ENCODE results near the gene SFMBT1.
A peak's percentile ranks its signal among the peaks of the same experiment; 100 is the strongest.

The SFMBT1 gene

DNA sequence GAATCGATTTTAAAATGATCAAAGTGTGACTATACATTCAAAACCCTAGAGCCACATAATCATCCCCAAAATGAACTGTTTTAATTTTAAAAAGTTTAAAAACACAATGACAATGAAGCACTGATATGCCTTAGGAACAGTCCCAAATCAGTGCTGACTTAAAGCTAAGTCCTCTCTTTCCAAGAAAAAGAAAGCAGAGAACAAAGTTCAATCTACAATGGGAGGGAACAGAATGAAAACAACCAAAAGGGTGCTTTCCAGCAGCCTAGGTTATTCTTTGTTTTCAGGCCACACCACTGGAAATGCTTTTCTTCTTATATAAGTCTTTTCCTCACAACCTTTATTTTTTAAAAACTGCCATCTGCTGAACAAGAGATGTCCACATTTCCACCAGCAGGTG lies 141.3 kb downstream of the SFMBT1 start:
- no peak for ATAC-seq
- H3K9me3 Mint-ChIP-seq: no peaks in the 10 kb centered on the region
- H3K27ac Mint-ChIP-seq: no peak overlapping the region
- H3K4me3 Mint-ChIP-seq: no peak overlapping the region
- H3K36me3 Mint-ChIP-seq: peaks cover 23% of the 10 kb centered on the region
- no peaks in the 10 kb centered on the region for H3K27me3 Mint-ChIP-seq
- no peaks in the 10 kb centered on the region for H3K4me1 Mint-ChIP-seq

DNA sequence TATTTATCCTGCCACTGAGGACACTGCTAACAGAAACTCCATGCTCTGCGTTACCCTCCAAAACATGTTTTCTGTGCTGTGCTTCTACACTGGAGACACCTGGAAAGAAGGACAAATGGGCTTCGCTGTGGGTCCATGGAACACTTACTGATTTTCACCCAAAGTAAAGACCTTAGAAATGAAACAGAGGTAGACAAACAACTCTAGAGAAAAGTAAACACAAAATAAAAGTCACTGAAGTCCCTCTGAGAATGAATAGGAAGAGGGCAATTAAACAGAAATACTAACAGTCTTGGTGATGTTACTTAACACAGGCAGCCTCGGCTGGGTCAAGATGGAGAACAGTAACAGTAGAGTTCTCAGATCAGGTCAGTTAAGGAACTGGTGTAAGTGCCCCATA lies 141.9 kb downstream of the SFMBT1 start:
- Mint-ChIP-seq H3K9me3 (no peaks in the 10 kb centered on the region), H3K36me3 (peaks cover 23% of the 10 kb centered on the region), H3K4me3 (no peak overlapping the region), H3K27ac (no peak overlapping the region), H3K4me1 (no peaks in the 10 kb centered on the region), H3K27me3 (no peaks in the 10 kb centered on the region)
- no peak for ATAC-seq

DNA sequence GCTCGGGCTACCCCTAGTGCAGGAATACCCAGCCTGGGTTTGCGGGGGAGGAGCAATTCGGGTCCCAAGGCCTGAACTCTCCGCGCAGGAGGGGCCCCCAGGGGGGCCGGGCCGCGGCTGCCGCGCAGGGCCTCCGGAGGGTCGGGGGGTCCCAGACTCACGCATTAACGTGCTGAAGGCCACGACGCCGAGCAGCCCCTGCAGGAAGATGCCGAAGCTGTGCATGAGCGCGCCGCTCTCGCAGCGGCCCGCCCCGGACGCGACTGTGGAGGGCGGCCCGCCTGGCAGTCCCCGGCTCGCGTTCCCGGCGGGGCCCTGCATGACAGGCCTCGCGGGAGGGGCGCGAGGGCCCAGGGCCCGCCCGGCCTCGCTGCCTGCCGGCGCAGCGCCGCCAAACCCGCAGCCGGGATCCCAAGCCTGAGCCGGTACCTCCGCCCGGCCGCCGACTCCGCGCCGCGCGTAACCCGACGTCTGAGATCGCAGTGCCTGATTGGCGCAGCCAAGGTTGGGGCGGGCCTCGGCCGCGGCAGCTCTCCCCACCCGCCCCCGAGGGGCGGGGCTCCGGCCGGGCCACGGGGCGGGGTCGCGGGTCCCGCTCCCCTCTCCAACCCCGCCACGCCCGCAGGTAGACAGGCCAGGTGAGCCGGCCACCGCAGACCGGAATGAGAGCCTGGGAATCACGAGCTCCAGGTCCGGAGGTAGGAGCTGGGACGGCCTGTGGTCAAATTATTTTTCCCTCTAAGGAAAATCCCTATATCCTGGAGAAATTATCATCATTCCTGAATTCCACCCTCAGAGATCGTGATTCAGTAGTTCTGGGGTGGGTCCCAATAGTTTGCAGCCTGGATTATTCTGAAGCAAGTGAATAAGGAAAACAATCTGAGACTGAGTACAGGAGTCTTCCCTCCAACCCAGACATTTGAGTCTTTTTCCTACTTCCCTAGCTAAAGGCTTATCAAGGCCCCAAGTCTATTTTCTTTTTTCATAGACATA lies 148.4 kb downstream of the SFMBT1 start, which contains the start of gene STIMATE:
STIMATE (minus strand) TSS at position 419 of the 993 bp plus-strand sequence; CDS start at position 321, 98 bp downstream.
- ATAC-seq: peak; percentile 98
- Mint-ChIP-seq H3K9me3 (no peaks in the 10 kb centered on the region), H3K4me3 (peak within 1 kb of the TSS; percentile 95), H3K36me3 (peaks cover 11% of the 10 kb centered on the region), H3K4me1 (peaks cover 46% of the 10 kb centered on the region), H3K27ac (peak within 1 kb of the TSS; percentile 81), H3K27me3 (no peaks in the 10 kb centered on the region)

DNA sequence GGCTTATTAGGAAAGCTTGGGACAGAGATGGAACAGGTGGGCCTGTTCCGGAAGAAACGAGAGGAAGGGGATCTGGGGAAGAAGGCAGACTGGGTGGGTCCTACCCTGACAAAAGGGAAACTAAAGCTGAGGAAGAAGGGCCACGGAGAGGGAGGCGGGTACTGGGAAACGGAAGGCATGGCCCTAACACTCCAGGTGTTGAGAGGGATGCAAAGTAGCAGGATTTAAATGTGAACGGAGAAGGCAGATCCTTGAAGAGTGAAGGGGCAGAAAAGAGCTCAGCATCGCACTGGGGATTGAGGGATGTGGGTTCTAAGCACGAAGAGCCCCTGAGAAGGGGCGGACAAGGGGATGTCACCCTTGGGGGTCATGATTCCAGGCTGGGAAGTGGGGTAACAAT lies 149.3 kb downstream of the SFMBT1 start:
- H3K27me3 Mint-ChIP-seq: no peaks in the 10 kb centered on the region
- peaks cover 54% of the 10 kb centered on the region for H3K4me1 Mint-ChIP-seq
- peak overlapping the region; percentile 81 for H3K27ac Mint-ChIP-seq

DNA sequence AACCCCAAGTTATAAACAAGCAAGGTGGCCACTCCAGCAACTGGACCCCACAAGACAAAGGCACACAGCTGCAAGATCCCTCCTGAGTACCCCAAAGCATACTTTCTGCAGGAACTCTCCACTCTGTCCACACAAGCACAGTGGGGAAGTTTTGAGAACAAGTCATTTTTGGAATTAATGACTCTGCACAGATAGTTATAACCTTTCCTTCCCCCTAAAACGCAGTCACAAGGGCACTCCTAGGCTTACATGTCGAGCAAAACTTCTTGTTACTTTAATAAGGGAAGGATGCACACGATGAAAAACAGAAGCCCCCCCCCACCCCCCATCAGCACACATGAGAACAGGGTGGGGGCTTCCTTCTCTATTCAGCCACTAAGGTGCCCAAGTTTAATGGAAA lies 149.7 kb downstream of the SFMBT1 start:
- Mint-ChIP-seq H3K9me3 (no peaks in the 10 kb centered on the region), H3K4me1 (peaks cover 59% of the 10 kb centered on the region), H3K4me3 (peak overlapping the region; percentile 95)

More for the DNA sequence above, 149.3 kb downstream of the SFMBT1 start:
- H3K36me3 Mint-ChIP-seq: peaks cover 11% of the 10 kb centered on the region
- H3K4me3 Mint-ChIP-seq: peak overlapping the region; percentile 95
- no peaks in the 10 kb centered on the region for H3K9me3 Mint-ChIP-seq
- ATAC-seq: no peak

DNA sequence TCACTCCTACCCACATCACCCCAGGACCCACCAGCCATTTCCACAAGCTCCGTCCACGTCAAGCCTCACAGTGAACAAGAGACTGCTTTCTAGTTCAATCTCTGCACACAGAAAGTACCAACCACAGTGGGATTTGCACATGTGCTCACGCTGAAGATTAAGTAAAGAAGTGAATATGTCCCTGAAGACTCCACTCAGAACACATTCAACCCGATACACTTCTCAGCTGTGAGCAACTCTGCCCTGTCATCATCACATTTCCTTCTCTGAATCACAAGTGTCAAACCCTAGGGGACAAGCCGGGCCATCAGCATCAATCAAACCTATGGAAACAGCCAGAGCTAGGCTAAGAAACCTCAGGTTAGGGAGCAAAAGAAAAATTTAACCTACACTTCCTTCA lies 150.5 kb downstream of the SFMBT1 start:
- no peak for ATAC-seq
- Mint-ChIP-seq H3K27ac (peak overlapping the region; percentile 81), H3K27me3 (no peaks in the 10 kb centered on the region), H3K9me3 (no peaks in the 10 kb centered on the region), H3K4me3 (peak overlapping the region; percentile 95), H3K36me3 (peaks cover 11% of the 10 kb centered on the region), H3K4me1 (peaks cover 66% of the 10 kb centered on the region)

More for the DNA sequence above, 149.7 kb downstream of the SFMBT1 start:
- Mint-ChIP-seq H3K36me3 (peaks cover 11% of the 10 kb centered on the region), H3K27ac (peak overlapping the region; percentile 81), H3K27me3 (no peaks in the 10 kb centered on the region)
- ATAC-seq: no peak

DNA sequence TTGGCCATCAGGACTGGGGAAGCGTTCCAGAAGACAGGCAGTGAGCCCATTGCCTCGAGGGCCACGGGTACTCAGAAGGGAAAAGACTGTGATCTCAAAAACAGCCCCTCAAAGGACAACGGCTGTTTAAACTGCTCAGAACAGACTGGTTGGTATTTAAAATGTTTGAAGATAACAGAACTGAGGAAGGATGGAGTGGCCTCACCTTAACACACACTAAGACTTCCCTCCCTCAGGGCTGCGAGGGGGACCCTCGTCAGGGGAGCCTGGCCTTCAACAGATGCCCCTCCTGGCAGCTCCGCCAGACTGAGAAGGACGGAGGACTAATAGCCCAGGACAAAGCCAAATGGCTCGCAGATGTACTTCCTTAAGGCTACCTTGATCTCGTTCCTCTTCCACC lies 151.1 kb downstream of the SFMBT1 start:
- Mint-ChIP-seq H3K27me3 (no peaks in the 10 kb centered on the region), H3K4me1 (peaks cover 72% of the 10 kb centered on the region), H3K36me3 (peaks cover 15% of the 10 kb centered on the region), H3K27ac (peak overlapping the region; percentile 81), H3K4me3 (no peak overlapping the region), H3K9me3 (no peaks in the 10 kb centered on the region)
- no peak for ATAC-seq

DNA sequence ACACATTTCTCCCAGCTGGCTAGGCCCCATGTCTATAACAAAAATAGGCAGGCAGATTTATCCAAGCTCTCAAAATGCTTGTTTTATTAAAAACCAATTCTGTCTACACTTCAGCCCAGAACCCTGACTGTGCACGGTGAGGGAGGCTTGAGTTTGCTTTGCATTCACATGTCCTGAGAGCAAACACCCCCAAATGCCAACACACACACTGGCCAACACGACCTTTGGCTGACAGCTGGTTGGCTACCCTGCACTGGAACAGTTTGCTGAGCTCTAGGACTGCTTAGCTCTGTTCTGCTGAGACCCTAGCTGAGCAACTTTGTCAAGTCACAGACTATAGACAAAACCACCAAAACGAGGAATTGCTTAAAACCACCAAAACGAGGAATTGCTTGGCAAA lies 152.2 kb downstream of the SFMBT1 start:
- peak overlapping the region; percentile 81 for H3K27ac Mint-ChIP-seq
- ATAC-seq: no peak
- H3K9me3 Mint-ChIP-seq: no peaks in the 10 kb centered on the region
- H3K36me3 Mint-ChIP-seq: peaks cover 17% of the 10 kb centered on the region
- no peak overlapping the region for H3K4me3 Mint-ChIP-seq
- H3K4me1 Mint-ChIP-seq: peaks cover 73% of the 10 kb centered on the region
- H3K27me3 Mint-ChIP-seq: no peaks in the 10 kb centered on the region

DNA sequence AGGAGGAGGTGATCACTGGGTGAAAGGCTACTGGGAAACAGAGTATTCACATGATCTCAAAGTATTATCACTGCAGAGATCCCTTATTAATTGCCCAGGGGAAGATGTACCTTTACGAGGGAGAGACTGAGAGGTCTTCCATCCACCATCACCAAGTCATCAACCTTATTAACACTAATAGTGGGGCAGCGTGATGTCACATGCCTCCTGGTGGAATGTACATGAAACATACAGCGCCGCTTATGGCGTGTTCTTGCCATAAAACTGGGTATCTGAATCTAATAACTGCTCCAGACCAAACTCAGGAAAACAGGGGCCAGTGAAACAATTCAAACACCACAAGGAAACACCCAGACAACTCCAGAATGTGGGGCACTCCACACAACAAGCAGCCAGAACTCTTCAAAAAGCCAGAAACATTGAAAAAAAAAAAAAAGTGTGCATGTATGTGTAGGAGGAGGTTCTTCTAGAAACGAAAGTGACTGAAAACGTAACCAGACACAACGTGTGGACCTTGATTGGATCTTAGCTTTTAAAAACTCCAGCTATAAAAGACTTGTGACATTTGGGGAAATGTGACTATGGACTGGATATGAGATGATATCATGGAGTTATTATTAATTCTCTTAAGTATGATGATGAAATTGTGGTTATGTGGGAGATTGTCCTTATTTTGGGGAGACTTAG lies 153.1 kb downstream of the SFMBT1 start:
- Mint-ChIP-seq H3K27ac (peak overlapping the region; percentile 81), H3K27me3 (no peaks in the 10 kb centered on the region), H3K4me3 (peak overlapping the region; percentile 79), H3K4me1 (peaks cover 73% of the 10 kb centered on the region), H3K9me3 (no peaks in the 10 kb centered on the region), H3K36me3 (peaks cover 21% of the 10 kb centered on the region)
- ATAC-seq: no peak

DNA sequence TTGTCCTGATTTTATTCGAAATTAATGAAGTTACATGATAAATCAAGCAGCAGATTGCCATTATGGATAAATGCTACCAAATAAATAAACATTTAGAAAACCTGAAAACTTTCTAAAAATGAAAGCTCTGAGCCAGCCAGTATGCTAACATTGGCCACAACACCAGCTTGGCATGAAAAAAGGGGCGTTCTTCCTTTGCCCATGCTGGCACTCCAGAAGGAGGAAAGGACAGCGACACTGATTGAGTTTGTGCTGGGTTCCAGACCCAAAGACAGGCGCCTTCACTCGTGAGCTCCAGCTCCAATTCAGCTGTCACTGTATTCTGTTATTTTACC lies 153.6 kb downstream of the SFMBT1 start:
- peak overlapping the region; percentile 79 for H3K4me3 Mint-ChIP-seq
- peak overlapping the region; percentile 81 for H3K27ac Mint-ChIP-seq
- peaks cover 21% of the 10 kb centered on the region for H3K36me3 Mint-ChIP-seq
- no peaks in the 10 kb centered on the region for H3K9me3 Mint-ChIP-seq
- H3K4me1 Mint-ChIP-seq: peaks cover 73% of the 10 kb centered on the region
- no peaks in the 10 kb centered on the region for H3K27me3 Mint-ChIP-seq
- ATAC-seq: no peak

DNA sequence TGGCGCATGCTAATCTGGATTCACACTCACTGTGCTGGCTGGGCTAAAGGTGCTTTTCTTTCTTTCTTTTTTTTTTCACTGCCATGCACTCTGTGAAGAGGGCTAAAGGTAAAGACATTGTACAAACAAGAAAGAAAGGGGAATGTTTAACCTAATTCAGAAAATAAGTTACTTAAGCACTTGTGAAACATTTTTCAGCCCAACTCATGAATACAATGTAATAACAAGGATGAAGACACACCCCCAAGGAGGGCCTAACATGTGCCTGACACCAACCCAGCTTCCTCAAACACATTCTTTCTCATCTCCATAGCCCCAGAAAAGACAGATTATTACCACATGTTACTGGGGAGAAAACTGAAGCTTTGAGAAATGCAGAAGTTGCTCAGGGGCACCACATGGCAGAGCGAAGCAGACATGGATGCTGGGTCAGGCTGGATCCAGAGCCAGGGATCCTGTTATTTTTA lies 154.2 kb downstream of the SFMBT1 start:
- Mint-ChIP-seq H3K4me1 (peaks cover 69% of the 10 kb centered on the region), H3K9me3 (no peaks in the 10 kb centered on the region), H3K4me3 (no peak overlapping the region), H3K27ac (peak overlapping the region; percentile 81), H3K27me3 (no peaks in the 10 kb centered on the region), H3K36me3 (peaks cover 23% of the 10 kb centered on the region)
- peak; percentile 72 for ATAC-seq

DNA sequence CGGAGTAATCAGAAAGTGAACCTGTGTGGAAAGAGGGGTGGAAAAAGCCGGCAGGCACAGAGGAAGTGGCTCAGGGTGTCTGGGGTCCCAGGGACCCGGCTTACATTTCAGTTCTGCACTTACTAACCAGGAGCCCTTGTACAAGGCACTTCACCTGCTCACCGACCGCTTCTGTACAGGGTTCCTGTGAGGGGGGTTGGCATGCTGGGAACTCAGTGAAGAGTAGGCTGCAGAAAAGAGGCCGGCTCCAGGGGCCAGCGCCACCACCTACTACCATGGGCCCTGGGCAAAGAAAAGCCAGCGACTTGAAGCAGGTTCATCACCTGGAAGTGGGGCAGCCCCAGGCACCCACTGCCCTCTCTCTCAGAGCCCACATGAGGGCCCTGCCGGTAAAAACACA lies 154.7 kb downstream of the SFMBT1 start:
- H3K4me3 Mint-ChIP-seq: peak overlapping the region; percentile 36

DNA sequence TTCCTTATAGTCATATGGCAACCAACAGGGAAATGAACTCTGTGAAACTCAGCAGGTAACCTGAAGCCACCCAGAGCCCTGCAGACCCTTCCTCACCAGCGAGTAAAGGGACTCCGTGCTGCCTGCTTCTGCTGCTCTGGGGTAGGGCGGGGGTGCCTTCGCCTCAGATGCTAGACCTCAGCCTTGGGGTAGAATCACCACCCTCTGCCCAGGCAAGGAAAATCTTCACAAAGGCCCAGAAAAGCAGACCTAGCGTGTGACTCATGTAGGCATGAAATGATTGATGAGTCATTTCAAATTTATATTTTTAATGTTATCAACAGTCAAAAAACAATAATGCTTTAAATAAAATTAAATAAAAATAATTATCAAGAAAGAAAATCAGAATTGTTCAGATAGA lies 155.1 kb downstream of the SFMBT1 start:
- Mint-ChIP-seq H3K9me3 (no peaks in the 10 kb centered on the region), H3K27ac (peak overlapping the region; percentile 81), H3K4me3 (no peak overlapping the region), H3K36me3 (peaks cover 31% of the 10 kb centered on the region), H3K4me1 (peaks cover 60% of the 10 kb centered on the region), H3K27me3 (no peaks in the 10 kb centered on the region)
- no peak for ATAC-seq

More for the DNA sequence above, 154.7 kb downstream of the SFMBT1 start:
- H3K9me3 Mint-ChIP-seq: no peaks in the 10 kb centered on the region
- peaks cover 64% of the 10 kb centered on the region for H3K4me1 Mint-ChIP-seq
- H3K36me3 Mint-ChIP-seq: peaks cover 27% of the 10 kb centered on the region
- H3K27me3 Mint-ChIP-seq: no peaks in the 10 kb centered on the region
- H3K27ac Mint-ChIP-seq: peak overlapping the region; percentile 81
- ATAC-seq: peak; percentile 78

DNA sequence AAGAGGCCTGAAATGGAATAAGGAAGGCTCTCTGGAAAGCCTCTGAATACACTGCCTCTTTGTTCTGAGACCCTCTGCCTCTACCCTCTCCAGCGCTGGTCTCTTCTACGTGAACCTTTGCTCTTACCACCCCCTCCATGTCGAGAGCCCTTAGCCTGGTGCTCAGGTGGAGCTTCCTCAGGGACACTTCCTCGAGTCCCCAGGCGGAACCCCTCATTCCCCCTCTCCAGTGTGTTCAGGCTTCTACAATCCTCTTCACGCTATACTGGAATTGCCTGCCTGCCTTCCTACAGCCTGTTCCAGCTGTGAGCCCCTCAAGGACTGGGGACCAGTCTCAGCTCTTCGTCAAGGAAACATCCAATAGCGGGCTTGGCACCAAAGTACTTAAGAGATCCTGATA lies 156.0 kb downstream of the SFMBT1 start:
- Mint-ChIP-seq H3K36me3 (peaks cover 33% of the 10 kb centered on the region), H3K27ac (peak overlapping the region; percentile 81), H3K4me1 (peaks cover 51% of the 10 kb centered on the region)

DNA sequence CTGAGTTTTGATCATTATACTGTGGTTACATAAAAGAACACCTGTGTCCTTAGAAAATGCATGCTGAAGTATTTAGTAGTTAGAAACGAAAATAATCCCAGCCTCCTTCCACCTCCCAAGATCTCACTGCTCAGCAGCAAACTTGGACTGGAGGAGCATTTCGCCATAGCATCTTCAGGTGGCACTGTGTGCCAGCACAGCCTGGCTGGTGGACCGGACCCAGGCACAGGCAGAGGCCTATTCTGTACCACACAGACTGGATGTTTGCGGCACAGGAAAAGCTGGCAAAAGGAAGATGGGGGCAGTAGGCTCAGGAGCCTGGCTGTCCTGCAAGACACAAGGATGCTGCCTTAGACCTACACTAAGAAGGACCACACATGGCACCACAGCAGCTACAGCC lies 158.7 kb downstream of the SFMBT1 start:
- no peaks in the 10 kb centered on the region for H3K27me3 Mint-ChIP-seq
- no peak overlapping the region for H3K4me3 Mint-ChIP-seq
- no peak overlapping the region for H3K27ac Mint-ChIP-seq
- H3K4me1 Mint-ChIP-seq: peaks cover 24% of the 10 kb centered on the region
- no peak for ATAC-seq
- no peaks in the 10 kb centered on the region for H3K9me3 Mint-ChIP-seq
- H3K36me3 Mint-ChIP-seq: peaks cover 29% of the 10 kb centered on the region

More for the DNA sequence above, 156.0 kb downstream of the SFMBT1 start:
- Mint-ChIP-seq H3K27me3 (no peaks in the 10 kb centered on the region), H3K9me3 (no peaks in the 10 kb centered on the region), H3K4me3 (no peak overlapping the region)
- no peak for ATAC-seq

All from stimulated activated memory B cell treated with anti-CD40 and anti-IgM and Interleukin-4, amounts not matched to agents 10 μg/mL and 1 μg/mL and 100 μg/mL, for 72 hours (primary cell).